Globus pallidus (tissue), 1 donor: ENCODE data around the gene KRTAP5-10.
"Not testable (repeated sequence)": the region's sequence is repeated elsewhere in the genome, so short reads cannot be mapped to it uniquely, and the experiment has no call there.

Experiments
- DNase-seq: peaks from one replicate; pipeline ENCODE4 v3.0.0-alpha.2; 2015; ENCODE audit warnings: low spot score

KRTAP5-10 gene

GRCh38 chr11:71611218-71611910, 46.0 kb downstream of the KRTAP5-10 start:
- DNase-seq, result not testable (repeated sequence)

- DNase-seq, result not testable (repeated sequence)
Measured at GRCh38 chr11:71613931-71614330, 48.6 kb downstream of the KRTAP5-10 start.

- DNase-seq, result not testable (repeated sequence)
Measured at GRCh38 chr11:71614366-71614917, 49.1 kb downstream of the KRTAP5-10 start.

- DNase-seq, result not testable (repeated sequence)
Measured at GRCh38 chr11:71615003-71615402, 49.6 kb downstream of the KRTAP5-10 start.
